Tibial nerve (tissue), 4 donors: ENCODE data around the gene SNX20.

Experiments
- EP300 ChIP-seq, 2 donors: sonication (generic); formaldehyde crosslinking; IDR thresholded peaks; one replicate each; pipeline ENCODE4 v1.6.1; 2017; ENCODE audit warnings: antibody characterized with exemption in 2 of 2, mild to moderate bottlenecking in 1 of 2
- POLR2A ChIP-seq, 2 donors: fragments of 450-650 bp; IDR thresholded peaks; one replicate each; pipeline ENCODE4 v1.6.1; 2017; ENCODE audit warnings: antibody characterized with exemption in 2 of 2, mild to moderate bottlenecking in 2 of 2, moderate library complexity in 2 of 2
- TF ChIP-seq, protein P1 (sequence below), 5 experiments: fragments of 200-600 bp in 3 of 5; fragments of 450-650 bp in 2 of 5; sonication (generic) in 3 of 5; IDR thresholded peaks; one replicate each; pipeline ENCODE4 v1.5.1; 2016 to 2019; ENCODE audit warnings: antibody characterized with exemption in 5 of 5, mild to moderate bottlenecking in 3 of 5, moderate library complexity in 2 of 5

DNA sequence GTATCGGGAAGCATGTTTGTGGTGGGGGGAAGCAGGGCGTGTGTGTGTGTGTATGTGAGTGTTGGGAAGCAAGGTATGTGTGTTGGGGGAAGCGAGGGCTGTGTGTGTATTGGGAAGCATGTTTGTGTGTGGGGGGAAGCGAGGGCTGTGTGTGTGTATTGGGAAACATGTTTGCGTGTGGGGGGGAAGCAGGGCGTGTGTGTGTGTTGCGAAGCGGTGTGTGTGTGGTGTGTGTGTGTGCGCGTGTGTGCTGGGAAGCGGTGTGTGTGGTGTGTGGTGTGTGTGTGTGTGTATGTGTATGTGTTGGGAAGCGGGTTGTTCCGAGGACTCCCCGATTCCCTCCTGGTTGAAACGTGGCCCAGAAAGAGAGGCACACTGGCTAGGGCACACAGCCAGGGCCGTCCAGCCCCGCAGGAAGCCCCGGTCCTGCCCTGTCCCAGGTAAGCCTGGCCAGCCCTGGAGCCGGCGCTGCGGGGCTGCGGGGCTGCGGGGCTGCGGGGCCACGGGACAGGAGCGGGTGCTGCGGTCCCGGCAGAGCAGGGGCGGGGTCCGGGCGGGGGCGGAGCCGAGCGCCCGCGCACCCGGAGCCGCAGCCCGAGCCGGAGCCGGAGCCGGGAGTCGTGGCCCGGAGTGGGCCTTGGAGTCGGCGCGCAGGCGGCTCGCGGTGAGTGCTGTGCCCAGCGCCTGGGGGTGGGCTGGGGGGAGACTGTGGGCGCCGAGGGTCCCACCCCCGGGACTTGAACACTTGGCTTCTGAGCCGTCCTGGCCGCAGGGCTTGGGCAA, 12.1 kb upstream of the SNX20 start, which contains the start of gene NOD2:
- TF ChIP-seq, protein P1, sequence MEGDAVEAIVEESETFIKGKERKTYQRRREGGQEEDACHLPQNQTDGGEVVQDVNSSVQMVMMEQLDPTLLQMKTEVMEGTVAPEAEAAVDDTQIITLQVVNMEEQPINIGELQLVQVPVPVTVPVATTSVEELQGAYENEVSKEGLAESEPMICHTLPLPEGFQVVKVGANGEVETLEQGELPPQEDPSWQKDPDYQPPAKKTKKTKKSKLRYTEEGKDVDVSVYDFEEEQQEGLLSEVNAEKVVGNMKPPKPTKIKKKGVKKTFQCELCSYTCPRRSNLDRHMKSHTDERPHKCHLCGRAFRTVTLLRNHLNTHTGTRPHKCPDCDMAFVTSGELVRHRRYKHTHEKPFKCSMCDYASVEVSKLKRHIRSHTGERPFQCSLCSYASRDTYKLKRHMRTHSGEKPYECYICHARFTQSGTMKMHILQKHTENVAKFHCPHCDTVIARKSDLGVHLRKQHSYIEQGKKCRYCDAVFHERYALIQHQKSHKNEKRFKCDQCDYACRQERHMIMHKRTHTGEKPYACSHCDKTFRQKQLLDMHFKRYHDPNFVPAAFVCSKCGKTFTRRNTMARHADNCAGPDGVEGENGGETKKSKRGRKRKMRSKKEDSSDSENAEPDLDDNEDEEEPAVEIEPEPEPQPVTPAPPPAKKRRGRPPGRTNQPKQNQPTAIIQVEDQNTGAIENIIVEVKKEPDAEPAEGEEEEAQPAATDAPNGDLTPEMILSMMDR (IDR thresholded peaks at IDR 0.05), result no peak
- no peak for TF ChIP-seq EP300 (IDR thresholded peaks at IDR 0.05)
- TF ChIP-seq POLR2A (IDR thresholded peaks at IDR 0.05), result no peak
